B cell (primary cell): Measurements from ENCODE around the gene PRSS8.

Experiments
- EZH2 ChIP-seq: IDR thresholded peaks from 2 replicates; pipeline ENCODE4 v1.6.1; 2012; ENCODE audit warnings: borderline replicate concordance, low read depth, mild to moderate bottlenecking, moderate library complexity, low read length; ENCODE audit not compliant: insufficient read depth, poor library complexity, severe bottlenecking
- TF ChIP-seq, protein P1 (sequence below): fragments of 200-600 bp; IDR thresholded peaks from one replicate; pipeline ENCODE4 v1.8.0; 2022; ENCODE audit warnings: antibody characterized with exemption, mild to moderate bottlenecking

DNA sequence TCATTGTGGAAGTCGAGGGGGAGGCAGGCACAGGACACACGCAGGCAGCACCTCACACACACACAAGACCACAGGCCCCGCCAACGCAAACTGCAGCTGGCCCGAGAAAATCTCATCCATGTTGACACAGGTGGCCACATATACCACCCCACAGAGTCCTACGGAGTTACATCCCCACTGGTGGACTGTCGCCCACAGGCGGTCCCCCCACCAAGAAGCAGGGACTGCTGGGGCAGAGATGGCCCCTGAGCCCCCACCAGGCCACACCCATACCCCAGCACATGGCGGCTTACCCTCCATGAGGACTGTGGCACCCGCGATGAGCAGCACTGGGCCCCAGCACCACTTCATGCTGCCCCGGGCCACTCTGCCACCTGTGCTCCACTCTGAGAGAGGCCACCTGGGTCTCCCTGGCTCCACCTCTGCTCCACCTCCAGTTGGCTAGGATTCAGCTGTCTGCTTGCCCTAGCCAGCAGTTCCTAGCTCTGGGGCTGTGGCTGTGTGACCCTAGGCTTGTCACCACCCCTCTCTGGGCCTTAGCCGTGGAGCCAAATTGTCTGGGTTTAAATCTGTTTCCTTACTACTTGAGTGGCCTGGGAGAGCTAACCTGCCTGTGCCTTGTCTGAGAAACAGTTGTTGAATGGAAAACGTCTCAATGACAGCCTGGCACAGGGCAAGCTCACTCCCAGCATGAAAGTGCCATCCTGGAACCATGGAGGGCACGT is 46.9 kb downstream of the PRSS8 start, which contains the start of gene PRSS53:
- TF ChIP-seq, protein P1, sequence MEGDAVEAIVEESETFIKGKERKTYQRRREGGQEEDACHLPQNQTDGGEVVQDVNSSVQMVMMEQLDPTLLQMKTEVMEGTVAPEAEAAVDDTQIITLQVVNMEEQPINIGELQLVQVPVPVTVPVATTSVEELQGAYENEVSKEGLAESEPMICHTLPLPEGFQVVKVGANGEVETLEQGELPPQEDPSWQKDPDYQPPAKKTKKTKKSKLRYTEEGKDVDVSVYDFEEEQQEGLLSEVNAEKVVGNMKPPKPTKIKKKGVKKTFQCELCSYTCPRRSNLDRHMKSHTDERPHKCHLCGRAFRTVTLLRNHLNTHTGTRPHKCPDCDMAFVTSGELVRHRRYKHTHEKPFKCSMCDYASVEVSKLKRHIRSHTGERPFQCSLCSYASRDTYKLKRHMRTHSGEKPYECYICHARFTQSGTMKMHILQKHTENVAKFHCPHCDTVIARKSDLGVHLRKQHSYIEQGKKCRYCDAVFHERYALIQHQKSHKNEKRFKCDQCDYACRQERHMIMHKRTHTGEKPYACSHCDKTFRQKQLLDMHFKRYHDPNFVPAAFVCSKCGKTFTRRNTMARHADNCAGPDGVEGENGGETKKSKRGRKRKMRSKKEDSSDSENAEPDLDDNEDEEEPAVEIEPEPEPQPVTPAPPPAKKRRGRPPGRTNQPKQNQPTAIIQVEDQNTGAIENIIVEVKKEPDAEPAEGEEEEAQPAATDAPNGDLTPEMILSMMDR, result no peak
- TF ChIP-seq EZH2, result no peak
